HUDEP-2 (cell line): ENCODE measurements around the gene ACTMAP.

Experiments used
- DNase-seq, 76 experiments: peaks; one replicate each; lab custom pipeline; 2025; ENCODE audit not compliant: unreplicated experiment in 76 of 76; lab: John Stamatoyannopoulos, UW

Gene ACTMAP

DNA sequence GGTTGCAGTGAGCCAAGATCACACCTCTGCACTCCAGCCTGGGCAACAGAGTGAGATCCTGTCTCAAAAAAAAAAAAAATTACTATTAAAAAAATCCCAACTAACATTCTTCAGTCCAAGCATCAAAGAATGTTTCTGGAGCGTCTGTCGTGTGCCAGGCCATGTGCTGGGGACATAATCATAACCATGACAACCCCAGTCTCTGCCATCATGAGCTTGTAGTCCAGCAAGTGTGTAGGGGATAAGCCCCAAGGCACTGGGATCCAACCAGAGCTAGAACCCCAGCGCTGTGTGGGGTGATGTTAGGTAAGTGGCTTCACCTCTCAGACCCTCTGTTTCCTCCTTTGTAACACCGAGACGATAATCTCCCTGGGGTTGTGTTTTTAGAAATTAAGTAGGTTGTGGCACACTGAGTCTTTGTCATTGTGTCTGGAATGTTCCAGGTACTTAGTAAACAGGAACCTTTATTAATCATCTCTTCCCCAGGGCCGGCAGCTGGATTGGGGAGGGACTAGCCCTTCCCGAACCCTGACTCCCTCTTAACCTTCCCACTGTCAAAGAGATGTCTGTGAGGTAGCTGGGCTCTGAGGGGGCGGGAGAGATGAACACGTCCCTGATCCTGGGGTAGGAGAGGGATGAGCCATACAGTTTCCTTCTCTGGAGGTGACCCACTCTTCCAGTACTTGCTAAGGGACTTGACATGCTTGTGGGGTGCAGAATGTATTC lies 28.2 kb downstream of the ACTMAP start:
- DNase-seq, result no peak

DNA sequence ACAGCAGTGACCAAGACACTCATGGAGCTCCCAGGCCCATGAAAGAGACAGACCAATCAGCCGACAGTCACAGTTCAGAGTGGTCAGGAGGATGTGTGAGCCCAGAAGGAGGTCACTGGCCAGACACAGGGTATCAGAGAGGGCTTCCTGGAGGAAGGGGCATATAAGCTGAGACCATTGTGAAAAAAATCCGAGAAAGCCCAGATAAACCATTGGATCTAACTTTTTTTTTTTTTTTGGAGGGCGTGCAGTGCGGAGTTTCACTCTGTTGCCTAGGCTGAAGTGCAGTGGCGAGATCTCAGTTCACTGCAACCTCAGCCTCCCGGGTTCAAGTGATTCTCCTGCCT lies 29.2 kb downstream of the ACTMAP start:
- no peak for DNase-seq

DNA sequence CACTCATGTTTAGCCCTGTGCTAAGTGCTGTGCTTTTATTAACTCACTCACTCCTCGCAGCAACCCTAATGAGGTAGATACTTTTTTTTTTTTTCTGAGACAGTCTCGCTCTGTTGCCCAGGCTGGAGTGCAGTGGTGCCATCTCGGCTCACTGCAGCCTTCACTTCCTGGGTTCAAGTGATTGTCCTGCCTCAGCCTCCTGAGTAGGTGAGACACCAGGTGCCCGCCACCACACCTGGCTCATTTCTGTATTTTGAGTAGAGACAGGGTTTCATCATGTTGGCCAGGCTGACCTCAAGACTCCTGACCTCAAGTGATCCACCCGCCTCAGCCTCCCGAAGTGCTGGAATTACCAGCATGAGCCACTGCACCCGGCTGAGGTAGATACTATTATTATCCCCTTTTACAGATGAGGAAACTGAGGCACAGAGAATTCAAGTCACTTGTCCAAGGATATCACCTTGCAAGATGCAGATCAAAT lies 30.8 kb downstream of the ACTMAP start:
- no peak for DNase-seq

GRCh38 chr19:40718774-40719391 lies 31.4 kb downstream of the ACTMAP start:
- DNase-seq, result peak in 31 of 76 experiments; percentile 10 to 55 (median 25)

DNA sequence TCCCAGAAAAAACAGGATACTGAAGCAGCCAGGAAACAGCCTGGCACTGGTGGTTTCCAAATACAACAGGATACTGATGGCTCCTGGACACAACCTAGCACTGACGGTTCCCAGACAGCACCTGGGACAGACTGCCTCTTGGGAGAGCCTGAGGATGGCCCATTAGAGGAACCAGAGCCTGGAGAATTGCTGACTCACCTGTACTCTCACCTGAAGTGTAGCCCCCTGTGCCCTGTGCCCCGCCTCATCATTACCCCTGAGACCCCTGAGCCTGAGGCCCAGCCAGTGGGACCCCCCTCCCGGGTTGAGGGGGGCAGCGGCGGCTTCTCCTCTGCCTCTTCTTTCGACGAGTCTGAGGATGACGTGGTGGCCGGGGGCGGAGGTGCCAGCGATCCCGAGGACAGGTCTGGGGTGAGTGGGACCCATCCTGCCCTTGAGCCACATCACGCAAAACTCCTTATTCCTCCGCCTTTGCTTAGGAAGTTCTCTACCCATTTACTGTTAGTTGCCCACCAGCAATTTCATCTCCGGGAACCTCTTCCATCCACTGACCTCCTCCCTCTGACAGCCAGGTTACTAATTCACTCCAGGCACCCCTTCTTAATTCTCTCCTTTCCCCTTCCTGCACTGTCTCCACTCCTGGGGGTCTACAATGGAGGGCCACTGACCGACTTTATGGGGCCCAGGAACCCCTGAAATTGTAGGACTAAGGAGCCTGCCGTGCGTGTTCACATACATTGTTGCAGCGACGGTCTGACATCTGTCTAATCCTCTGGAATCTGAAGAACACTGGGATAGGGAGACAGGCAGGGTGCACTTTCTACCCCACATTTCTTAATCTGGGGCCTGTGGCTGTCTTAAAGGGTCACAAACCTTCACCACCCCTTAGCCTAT lies 32.1 kb downstream of the ACTMAP start:
- DNase-seq, result no peak

DNA sequence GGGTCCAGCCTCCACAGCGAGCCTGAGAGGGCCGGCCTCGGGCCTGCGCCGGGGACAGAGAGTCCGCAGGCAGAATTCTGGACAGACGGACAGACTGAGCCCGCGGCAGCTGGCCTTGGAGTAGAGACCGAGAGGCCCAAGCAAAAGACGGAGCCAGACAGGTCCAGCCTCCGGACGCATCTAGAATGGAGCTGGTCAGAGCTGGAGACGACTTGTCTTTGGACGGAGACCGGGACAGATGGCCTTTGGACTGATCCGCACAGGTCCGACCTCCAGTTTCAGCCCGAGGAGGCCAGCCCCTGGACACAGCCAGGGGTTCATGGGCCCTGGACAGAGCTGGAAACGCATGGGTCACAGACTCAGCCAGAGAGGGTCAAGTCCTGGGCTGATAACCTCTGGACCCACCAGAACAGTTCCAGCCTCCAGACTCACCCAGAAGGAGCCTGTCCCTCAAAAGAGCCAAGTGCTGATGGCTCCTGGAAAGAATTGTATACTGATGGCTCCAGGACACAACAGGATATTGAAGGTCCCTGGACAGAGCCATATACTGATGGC lies 32.9 kb downstream of the ACTMAP start:
- peak in 2 of 76 experiments; percentile 53 for DNase-seq

- peak; percentile 57 to 100 (median 97) for DNase-seq
Observed at GRCh38 chr19:40716482-40717324, 33.6 kb downstream of the ACTMAP start, which contains the start of the genes COQ8B and ITPKC. Gene COQ8B, minus strand, starts transcription at chr19:40716886. Its CDS starts 2,254 bp downstream, at chr19:40714632. Gene ITPKC, plus strand, starts transcription at chr19:40717112. Its CDS starts 24 bp downstream, at chr19:40717136.

GRCh38 chr19:40716031-40716481 lies 34.2 kb downstream of the ACTMAP start:
- peak in 36 of 76 experiments; percentile 27 to 73 (median 50) for DNase-seq

GRCh38 chr19:40714441-40715299 lies 35.6 kb downstream of the ACTMAP start:
- peak in 74 of 76 experiments; percentile 59 to 96 (median 89) for DNase-seq

DNA sequence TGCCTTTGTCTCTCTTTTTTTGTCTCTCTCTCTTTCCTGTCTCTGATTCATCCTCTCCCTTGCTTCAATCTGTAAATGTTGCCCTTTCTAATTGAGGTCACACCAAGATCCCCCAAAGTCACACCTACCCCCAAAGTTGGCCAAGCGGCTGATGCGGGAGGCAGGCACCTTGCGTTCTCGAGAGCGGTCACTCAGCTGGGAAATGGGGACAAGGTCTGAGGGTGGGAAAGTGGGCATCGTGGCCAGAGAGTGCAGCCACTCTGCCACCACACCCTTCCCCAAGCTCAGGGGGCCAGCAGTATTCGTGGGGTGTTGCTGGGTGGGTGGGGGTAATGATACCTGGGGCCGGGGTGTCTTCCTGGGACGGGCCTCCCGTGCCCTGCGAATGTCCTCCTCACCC lies 36.3 kb downstream of the ACTMAP start:
- no peak for DNase-seq

GRCh38 chr19:40709817-40710216 lies 40.5 kb downstream of the ACTMAP start:
- no peak for DNase-seq

DNA sequence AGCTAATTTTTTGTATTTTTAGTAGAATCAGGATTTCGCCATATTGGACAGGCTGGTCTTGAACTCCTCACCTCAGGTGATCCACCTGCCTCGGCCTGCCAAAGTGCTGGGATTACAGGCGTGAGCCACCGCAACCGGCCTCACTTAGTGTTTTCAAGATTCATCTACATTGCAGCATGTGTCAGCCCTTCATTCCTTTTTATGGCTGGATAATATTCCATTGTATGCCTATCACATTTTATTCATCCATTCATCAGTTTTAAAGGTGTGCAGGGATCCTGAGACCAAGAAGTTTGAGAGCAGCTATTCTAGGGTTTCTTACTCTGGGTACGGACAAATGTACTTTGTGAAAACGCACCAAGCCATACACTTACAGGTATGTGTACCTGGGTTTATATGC lies 42.7 kb downstream of the ACTMAP start:
- DNase-seq, result no peak

DNA sequence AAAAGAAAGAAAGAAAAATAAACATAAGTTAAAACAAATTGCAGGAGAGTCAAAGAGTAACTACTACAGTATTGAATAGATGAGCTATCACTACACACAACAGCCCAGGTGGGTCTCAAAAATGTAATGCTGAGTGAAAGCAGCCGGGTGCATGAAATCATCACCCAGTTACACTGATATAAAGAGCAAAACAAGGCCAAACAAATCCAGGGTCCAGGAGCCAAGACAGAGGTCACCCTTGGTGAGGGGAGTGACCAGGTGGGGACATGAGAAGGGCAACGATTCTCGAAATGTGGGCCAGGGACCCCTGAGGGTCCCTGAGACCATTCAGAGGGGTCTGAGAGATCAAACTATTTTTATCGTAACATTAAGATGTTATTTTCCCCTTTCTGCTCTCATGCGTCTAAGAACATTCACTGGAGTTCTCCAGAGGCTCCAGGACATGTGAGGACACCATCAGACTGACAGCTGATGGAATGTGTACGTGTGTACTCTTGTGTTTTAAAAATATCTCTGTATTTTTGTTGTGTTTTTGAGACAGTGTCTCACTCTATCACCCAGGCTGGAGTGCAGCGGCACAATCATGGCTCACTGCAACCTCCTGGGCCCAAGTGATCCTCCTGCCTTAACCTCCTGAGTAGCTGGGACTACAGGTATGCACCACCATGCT lies 44.2 kb downstream of the ACTMAP start:
- no peak for DNase-seq

- no peak for DNase-seq
Observed at GRCh38 chr19:40705362-40705651, 45.0 kb downstream of the ACTMAP start.

- DNase-seq, result no peak
Observed at GRCh38 chr19:40704491-40705361, 45.6 kb downstream of the ACTMAP start.

DNA sequence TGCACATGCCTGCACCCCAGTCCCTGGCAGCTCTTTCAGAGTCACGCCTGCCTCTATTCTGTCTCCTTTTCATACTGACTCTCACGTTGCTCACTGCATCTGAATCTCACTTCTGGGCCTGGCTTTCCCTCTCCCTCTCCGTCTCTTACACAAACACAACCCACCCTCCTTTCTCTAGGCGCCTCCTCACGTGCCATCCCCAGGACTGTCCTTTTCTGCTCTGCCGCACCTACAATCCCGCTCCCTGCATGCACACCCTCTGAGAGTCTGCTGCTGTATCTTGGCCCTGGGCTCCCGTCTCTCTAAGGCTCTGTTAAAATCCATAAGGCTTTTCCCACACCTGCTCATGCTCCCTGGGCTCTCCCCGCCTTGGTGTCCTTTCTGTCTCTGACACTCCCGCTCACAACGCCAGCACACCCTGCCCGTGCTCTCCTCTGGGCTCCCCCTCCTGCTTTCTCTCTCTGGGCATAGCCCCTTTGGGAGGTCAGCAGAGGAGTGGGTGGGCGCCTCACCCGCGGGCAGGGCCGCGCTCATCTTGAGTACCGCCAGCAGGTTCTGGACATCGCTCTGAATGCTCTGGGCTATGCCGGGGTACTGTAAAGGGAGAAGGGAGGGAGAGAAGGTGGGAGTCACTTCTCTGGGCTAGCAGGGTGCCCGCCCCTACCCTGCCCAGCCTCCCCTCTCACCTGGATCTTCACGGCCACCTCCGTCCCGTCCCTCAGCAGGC lies 47.1 kb downstream of the ACTMAP start:
- no peak for DNase-seq
